HEK293 (cell line): Measurements from ENCODE around the gene PHGDH.

Experiments
- CTCF ChIA-PET: fragments of 350-600 bp; formaldehyde crosslinking; extraction: SDS; loops from one replicate; lab custom pipeline; 2021; ENCODE audit warnings: antibody characterized with exemption; lab: Yijun Ruan, JAX
- POLR2A ChIA-PET: fragments of 300-600 bp; formaldehyde crosslinking; extraction: SDS; loops from one replicate; lab custom pipeline; 2020; ENCODE audit warnings: antibody characterized with exemption, inconsistent platforms; lab: Yijun Ruan, JAX
- H3K27ac ChIP-seq: fragments of 200-500 bp; sonication (Bioruptor generic); 2 replicates; pipeline ENCODE4 v1.5.1; 2014; ENCODE audit warnings: low read depth, low read length, control low read depth, inconsistent platforms; ENCODE audit errors: extremely low read depth
- H3K36me3 ChIP-seq, 2 experiments: fragments of 200-500 bp in 1 of 2; sonication (Bioruptor generic) in 1 of 2; 1 replicate in 1 of 2; 2 replicates in 1 of 2; pipeline ENCODE4 v1.5.1; 2014 to 2017; ENCODE audit warnings: inconsistent platforms in 2 of 2, low read length in 2 of 2; ENCODE audit not compliant: control insufficient read depth in 2 of 2, insufficient read depth in 1 of 2
- H3K4me1 ChIP-seq: fragments of 200-500 bp; sonication (Bioruptor generic); 2 replicates; pipeline ENCODE4 v1.5.1; 2014; ENCODE audit warnings: mild to moderate bottlenecking, low read length, inconsistent platforms; ENCODE audit not compliant: control insufficient read depth, insufficient read depth
- H3K4me3 ChIP-seq: 2 replicates; pipeline ENCODE4 v1.5.1; 2011; ENCODE audit warnings: low read depth, mild to moderate bottlenecking, control low read depth, low read length, moderate library complexity
- H3K9me3 ChIP-seq: fragments of 200-500 bp; sonication (Bioruptor generic); 2 replicates; pipeline ENCODE4 v1.5.1; 2014; ENCODE audit warnings: low read depth, low read length, inconsistent platforms; ENCODE audit not compliant: control insufficient read depth, insufficient read depth
- ATF2 ChIP-seq: fragments of 450-650 bp; formaldehyde crosslinking; IDR thresholded peaks from 2 replicates; pipeline ENCODE4 v1.5.1; 2016; ENCODE audit warnings: missing biosample characterization, missing genetic modification characterization, low read depth
- EGR2 ChIP-seq: fragments of 450-650 bp; formaldehyde crosslinking; IDR thresholded peaks from 2 replicates; pipeline ENCODE4 v1.5.1; 2016; ENCODE audit warnings: low read depth, missing biosample characterization, missing genetic modification characterization
- GFI1B ChIP-seq: fragments of 450-650 bp; formaldehyde crosslinking; IDR thresholded peaks from 2 replicates; pipeline ENCODE4 v1.5.1; 2016; ENCODE audit warnings: missing biosample characterization, missing genetic modification characterization
- KLF10 ChIP-seq: fragments of 450-650 bp; IDR thresholded peaks from 2 replicates; pipeline ENCODE4 v1.5.1; 2018; ENCODE audit warnings: missing biosample characterization, mild to moderate bottlenecking, missing genetic modification characterization
- KLF7 ChIP-seq: fragments of 450-650 bp; formaldehyde crosslinking; IDR thresholded peaks from 2 replicates; pipeline ENCODE4 v1.5.1; 2016; ENCODE audit warnings: missing biosample characterization, missing genetic modification characterization, borderline replicate concordance
- KLF9 ChIP-seq: fragments of 450-650 bp; formaldehyde crosslinking; IDR thresholded peaks from 2 replicates; pipeline ENCODE4 v1.5.1; 2016; ENCODE audit warnings: missing biosample characterization, missing genetic modification characterization, low read depth
- PBX3 ChIP-seq: sonication (generic); formaldehyde crosslinking; IDR thresholded peaks from 2 replicates; pipeline ENCODE4 v1.8.1; 2022; ENCODE audit warnings: mild to moderate bottlenecking, moderate library complexity, missing genetic modification reagents
- PRDM10 ChIP-seq: fragments of 450-650 bp; formaldehyde crosslinking; IDR thresholded peaks from 2 replicates; pipeline ENCODE4 v1.5.1; 2016; ENCODE audit warnings: missing biosample characterization, missing genetic modification characterization
- ZBTB44 ChIP-seq: fragments of 450-650 bp; IDR thresholded peaks from 2 replicates; pipeline ENCODE4 v1.5.1; 2018; ENCODE audit warnings: missing biosample characterization, mild to moderate bottlenecking, missing genetic modification characterization
- ZBTB48 ChIP-seq: fragments of 450-650 bp; formaldehyde crosslinking; IDR thresholded peaks from 2 replicates; pipeline ENCODE4 v1.5.1; 2016; ENCODE audit warnings: missing biosample characterization, missing genetic modification characterization
- ZFHX2 ChIP-seq: fragments of 450-650 bp; formaldehyde crosslinking; conservative IDR thresholded peaks from 2 replicates; pipeline ENCODE4 v1.5.1; 2016; ENCODE audit warnings: missing biosample characterization, missing genetic modification characterization
- ZFP37 ChIP-seq: fragments of 450-650 bp; formaldehyde crosslinking; IDR thresholded peaks from 2 replicates; pipeline ENCODE4 v1.5.1; 2016; ENCODE audit warnings: missing biosample characterization, missing genetic modification characterization
- ZNF10 ChIP-seq: fragments of 450-650 bp; formaldehyde crosslinking; IDR thresholded peaks from 2 replicates; pipeline ENCODE4 v1.5.1; 2017; ENCODE audit warnings: missing biosample characterization, missing genetic modification characterization
- ZNF114 ChIP-seq: fragments of 450-650 bp; formaldehyde crosslinking; IDR thresholded peaks from 2 replicates; pipeline ENCODE4 v1.5.0; 2017; ENCODE audit warnings: missing biosample characterization, missing genetic modification characterization
- ZNF138 ChIP-seq: fragments of 450-650 bp; formaldehyde crosslinking; IDR thresholded peaks from 2 replicates; pipeline ENCODE4 v1.5.1; 2016; ENCODE audit warnings: missing biosample characterization, missing genetic modification characterization, borderline replicate concordance
- ZNF18 ChIP-seq: fragments of 450-650 bp; formaldehyde crosslinking; IDR thresholded peaks from 2 replicates; pipeline ENCODE4 v1.5.1; 2016; ENCODE audit warnings: missing biosample characterization, missing genetic modification characterization
- ZNF350 ChIP-seq: fragments of 450-650 bp; formaldehyde crosslinking; IDR thresholded peaks from 2 replicates; pipeline ENCODE4 v1.5.0; 2017; ENCODE audit warnings: missing biosample characterization, mild to moderate bottlenecking, missing genetic modification characterization
- ZNF510 ChIP-seq: fragments of 450-650 bp; formaldehyde crosslinking; IDR thresholded peaks from 2 replicates; pipeline ENCODE4 v1.5.1; 2018; ENCODE audit warnings: mild to moderate bottlenecking, missing genetic modification characterization, missing biosample characterization; ENCODE audit not compliant: insufficient replicate concordance
- ZNF600 ChIP-seq: fragments of 450-650 bp; formaldehyde crosslinking; IDR thresholded peaks from 2 replicates; pipeline ENCODE4 v1.5.1; 2016; ENCODE audit warnings: missing biosample characterization, missing genetic modification characterization
- ZNF658 ChIP-seq: fragments of 450-650 bp; formaldehyde crosslinking; IDR thresholded peaks from 2 replicates; pipeline ENCODE4; 2016; ENCODE audit warnings: missing biosample characterization, missing genetic modification characterization
- ZNF843 ChIP-seq: fragments of 450-650 bp; formaldehyde crosslinking; IDR thresholded peaks from 2 replicates; pipeline ENCODE4 v1.5.1; 2016; ENCODE audit warnings: missing biosample characterization, missing genetic modification characterization

PHGDH gene

GRCh38 chr1:119737040-119737682, 25.4 kb downstream of the PHGDH start:
- no peak overlapping the region for H3K4me3 ChIP-seq
- CTCF ChIA-PET: interaction anchor here (1.1 kb wide), 1 partner anchor 125 kb away, joined by 3 read pairs; no protein-coding TSS in a partner anchor
- no peaks in the 10 kb centered on the region for H3K9me3 ChIP-seq
- H3K36me3 ChIP-seq: peaks cover 10 to 97% of the 10 kb centered on the region in 2 experiments; a peak in 2 of 3 replicates
- no peaks in the 10 kb centered on the region for H3K4me1 ChIP-seq
- POLR2A ChIA-PET: interaction anchor here (2.1 kb wide), 1 partner anchor 25 kb away, joined by 6 read pairs; the partner anchor contains the start of gene PHGDH
- TF ChIP-seq ZNF18 (tag by site-specific recombination): no peak
- TF ChIP-seq EGR2: peak; percentile 92
- no peak for TF ChIP-seq KLF10 (tag by site-specific recombination)
- TF ChIP-seq KLF9 (tag by site-specific recombination): 0 out of 2 replicates have a peak, but pooled peaks have one; percentile 12
- peak; percentile 95 for TF ChIP-seq ZFHX2 (tag by site-specific recombination)
- H3K27ac ChIP-seq: no peak overlapping the region

- CTCF ChIA-PET: interaction anchor here (0.6 to 1.1 kb wide), 3 partner anchors 30 to 127 kb away, joined by 3 read pairs; no protein-coding TSS in a partner anchor
- no peak overlapping the region for H3K27ac ChIP-seq
- H3K9me3 ChIP-seq: no peaks in the 10 kb centered on the region
- H3K4me1 ChIP-seq: no peaks in the 10 kb centered on the region
- H3K4me3 ChIP-seq: no peak overlapping the region
- POLR2A ChIA-PET: interaction anchor here (2.1 kb wide), 1 partner anchor 26 kb away, joined by 6 read pairs; the partner anchor contains the start of gene PHGDH
- H3K36me3 ChIP-seq: peaks cover 9 to 99% of the 10 kb centered on the region in 2 experiments; a peak in 2 of 3 replicates
- TF ChIP-seq ZNF843 (tag by site-specific recombination) (no peak), ZNF18 (tag by site-specific recombination) (no peak), ZNF114 (tag by site-specific recombination) (no peak), ZNF510 (tag by site-specific recombination) (no peak), ZNF10 (tag by site-specific recombination) (no peak), PBX3 (CRISPR knock-in tag) (no peak), ZNF600 (tag by site-specific recombination) (no peak), ATF2 (tag by site-specific recombination) (no peak), ZNF350 (tag by site-specific recombination) (no peak), KLF7 (no peak), ZBTB44 (tag by site-specific recombination) (no peak), ZBTB48 (tag by site-specific recombination) (no peak), PRDM10 (tag by site-specific recombination) (no peak), ZFP37 (tag by site-specific recombination) (no peak), GFI1B (tag by site-specific recombination) (no peak), ZNF138 (tag by site-specific recombination) (no peak), ZNF658 (tag by site-specific recombination) (no peak)
Measured at GRCh38 chr1:119738100-119738720, 26.5 kb downstream of the PHGDH start.
